Inferior parietal cortex (tissue), 1 donor: ENCODE results near the gene ADAMTS17.

ENCODE experiments used
- DNase-seq: peaks from one replicate; pipeline ENCODE4 v3.0.0-alpha.2; 2016; ENCODE audit errors: extremely low spot score

The ADAMTS17 gene

DNA sequence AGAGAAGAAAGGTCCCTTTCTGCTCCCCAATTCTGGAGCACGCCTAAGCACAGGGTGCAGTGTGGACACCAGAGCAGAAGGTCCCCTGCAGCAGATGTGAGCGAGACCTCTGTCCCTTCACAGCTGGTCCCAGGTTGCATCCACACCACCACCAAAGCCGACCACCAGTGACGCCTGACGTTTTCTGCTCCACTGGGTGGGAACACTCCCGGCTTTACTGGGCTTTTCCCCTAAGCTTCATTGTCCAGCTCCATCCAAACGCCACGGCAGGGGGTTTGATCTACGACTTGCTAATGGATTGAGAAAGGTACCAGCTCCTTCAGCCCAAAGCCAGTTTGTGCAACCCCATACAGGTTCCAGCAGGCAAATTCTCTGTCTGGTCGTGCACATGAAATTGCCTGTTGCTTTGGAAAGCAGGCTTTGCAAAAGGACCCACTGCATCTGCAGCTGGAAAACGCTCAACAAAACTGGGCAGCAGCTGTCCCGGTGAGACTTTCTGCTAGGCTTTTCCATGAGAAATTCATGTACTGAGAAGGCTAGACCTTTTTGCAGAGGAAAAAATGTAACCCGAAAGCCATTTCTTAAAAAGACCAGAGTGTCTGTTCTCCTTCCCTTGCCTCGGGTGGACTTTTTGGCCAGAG, 31.1 kb downstream of the ADAMTS17 start:
- no peak for DNase-seq

DNA sequence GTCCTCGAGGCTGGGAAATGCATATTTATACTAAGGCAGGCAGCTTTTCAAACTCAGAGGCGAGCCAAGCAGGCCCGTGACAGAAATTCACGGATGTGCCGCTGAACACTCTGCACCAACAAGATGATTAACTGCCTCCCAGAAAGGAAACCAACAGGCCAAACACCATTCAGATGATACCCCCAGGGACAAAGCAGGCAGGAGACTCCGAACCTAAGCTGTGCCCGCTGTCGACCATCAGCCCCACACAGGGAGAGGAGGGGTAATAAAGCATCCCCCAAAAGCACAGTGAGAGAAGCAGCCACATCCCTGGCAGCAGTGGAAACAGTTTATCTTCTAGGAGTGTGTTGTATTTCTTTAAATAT, 31.8 kb downstream of the ADAMTS17 start:
- no peak for DNase-seq

DNA sequence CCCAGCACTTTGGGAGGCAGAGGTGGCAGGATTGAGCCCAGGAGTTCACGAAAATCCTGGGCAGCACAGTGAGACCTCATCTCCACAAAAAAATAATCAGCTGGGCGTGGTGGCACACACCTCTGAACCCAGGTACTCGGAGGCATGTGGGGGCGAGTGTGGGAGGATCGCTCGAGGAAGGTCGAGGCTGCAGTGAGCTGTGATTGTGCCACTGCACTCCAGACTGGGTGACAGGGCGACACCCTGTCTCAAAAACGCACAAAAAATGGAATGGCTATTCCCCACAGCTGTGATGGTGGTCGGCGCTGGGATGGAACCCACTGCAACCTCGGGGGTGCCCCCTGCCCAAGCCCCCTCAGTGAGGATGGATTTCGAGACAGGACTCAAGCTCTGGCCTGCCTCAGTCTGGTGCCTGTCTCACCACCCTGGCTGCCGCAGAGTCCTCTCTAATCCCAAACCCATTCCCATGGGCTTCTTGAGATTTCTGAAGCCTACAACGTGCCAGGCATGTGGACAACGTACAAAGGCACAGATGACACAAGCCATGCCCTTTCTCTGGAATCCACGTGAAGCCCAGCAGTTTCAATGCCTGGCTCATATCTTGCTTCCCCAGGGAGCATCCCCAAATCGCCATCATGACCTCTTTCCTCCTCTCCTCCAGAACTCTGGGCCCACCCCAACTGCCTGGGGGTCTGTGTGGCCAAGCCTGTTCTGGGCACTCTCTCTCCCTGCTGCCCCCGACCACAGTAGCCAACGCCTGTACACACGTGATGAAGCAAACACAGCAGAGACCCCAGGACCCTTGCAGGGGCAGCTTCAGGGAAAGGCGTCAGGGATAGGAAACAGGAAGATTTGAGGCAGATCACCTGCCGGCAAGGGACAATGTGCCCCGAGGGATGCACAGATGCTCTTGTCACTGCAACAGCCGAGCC, 32.4 kb downstream of the ADAMTS17 start:
- DNase-seq = no peak

DNA sequence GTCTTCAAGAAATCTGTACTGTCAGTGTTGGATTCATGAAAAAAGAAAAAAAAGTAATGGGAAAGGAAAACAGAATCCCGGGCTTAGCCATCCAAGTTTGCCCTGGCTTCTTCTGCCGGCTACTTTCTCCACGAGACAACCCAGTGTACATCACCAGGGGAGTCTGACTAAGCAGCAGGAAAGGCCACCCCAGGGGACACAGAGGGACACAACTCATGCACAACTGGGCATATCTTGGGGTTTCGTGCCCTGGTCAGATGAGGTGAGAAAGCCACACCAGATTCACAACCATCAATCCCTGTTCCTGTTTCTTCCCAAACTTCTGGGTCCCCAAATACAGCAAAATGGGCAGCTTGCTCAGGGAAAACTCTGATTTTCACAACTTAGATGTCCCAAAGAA, 33.2 kb downstream of the ADAMTS17 start:
- DNase-seq = no peak

DNA sequence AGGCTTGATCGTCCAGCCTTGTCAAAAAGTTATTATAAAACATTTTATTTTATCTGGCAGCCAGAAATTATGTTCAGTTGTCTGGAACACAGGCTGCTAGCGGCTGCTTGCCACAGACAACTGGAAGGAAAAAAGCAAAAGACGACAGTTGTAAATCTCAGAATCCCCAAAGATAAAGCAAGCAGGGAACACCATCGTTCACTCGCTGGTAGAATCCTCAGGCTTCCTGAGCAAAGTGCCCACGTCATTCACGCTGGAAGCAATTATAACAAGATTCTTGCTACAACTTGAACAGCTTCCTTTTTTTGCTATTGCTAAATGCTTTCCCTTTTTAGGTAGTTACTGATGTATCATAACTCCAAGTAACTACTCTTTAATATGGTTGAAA, 33.6 kb downstream of the ADAMTS17 start:
- DNase-seq = peak; percentile 38

DNA sequence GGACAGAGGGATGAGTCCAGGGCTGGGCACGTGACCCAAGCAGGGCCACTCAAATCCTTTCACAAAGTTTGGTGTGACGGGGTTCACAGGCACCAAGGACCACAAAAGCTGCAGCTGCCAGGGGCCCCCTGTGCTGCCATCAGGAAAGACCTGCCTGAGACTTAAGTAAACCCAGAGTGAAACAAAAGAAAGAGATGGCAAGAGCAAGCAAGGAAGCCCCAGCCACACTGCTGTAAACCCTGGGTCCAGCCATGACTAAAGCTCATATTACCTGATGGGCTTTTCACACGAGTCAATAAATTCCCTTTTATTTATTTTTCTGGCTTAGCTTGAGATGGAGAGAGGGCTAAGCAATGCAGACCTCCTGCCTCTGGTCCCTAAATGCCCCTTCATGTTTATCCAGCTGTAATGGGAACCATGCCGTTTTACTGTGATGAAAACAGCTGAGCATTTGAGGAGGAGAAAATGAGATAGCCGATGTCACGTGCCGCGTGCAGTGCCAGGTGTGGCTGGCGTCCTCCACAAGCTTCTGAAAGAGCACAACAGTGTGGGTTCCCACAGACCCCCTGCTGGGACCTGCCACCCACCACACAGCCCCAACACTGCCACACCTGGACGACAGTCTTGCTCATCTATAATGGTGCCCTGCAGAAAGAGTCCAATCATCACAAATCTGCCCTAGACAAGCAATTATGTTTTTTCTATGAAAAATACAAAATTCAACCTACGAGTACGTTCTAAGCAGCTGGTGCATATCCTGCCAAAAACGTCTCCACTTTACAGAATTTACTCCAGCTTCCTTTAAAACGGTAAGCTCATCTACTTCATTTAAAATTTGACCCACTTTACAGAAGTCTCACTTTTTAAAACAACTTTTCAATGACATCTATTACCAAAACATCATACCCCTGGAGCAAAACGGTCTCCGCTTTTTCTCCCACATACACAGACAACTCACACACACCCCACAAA, 34.2 kb downstream of the ADAMTS17 start:
- DNase-seq = no peak

DNA sequence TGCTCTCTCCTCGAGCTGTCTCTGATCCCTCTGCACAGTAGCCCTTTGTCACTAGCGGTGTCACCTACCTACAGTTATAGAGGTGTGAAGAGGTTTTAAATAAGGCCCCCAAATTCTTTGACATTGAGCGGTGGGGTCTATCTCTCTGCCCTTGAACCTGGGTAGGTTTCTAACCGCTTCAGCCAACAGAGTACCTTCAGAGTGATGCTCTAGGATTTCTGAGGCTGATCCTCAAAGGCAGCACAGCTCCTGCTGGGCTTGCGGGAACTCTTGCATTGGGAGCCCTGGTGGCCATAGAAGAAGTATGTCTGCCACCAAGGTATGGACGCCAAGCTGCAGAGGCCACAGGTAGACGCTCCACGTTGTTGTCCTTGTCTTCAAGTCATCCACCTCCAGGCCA, 35.7 kb downstream of the ADAMTS17 start:
- DNase-seq = no peak

DNA sequence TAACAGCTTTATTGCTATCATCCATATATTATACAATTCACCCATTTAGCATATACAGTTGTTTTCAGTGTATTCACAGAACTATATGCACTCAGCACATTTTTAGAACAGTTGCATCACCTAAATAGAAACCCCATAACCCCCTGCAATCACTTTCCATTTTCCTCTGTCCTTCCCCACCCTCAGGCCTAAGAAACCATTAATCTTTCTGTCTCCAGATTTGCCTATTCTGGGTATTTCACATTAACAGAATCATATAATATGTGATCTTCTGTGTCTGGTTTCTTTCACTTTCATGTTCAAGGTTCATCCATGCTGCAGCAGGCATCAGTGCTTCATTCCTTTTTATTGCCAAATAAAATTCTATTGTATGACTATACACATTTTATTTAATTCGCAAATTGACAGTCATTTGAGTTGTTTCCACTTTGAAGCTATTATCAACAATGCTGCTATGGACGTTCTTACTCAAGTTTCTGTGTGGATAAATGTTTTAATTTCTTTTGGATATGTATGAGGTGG, 39.8 kb downstream of the ADAMTS17 start:
- DNase-seq = no peak

DNA sequence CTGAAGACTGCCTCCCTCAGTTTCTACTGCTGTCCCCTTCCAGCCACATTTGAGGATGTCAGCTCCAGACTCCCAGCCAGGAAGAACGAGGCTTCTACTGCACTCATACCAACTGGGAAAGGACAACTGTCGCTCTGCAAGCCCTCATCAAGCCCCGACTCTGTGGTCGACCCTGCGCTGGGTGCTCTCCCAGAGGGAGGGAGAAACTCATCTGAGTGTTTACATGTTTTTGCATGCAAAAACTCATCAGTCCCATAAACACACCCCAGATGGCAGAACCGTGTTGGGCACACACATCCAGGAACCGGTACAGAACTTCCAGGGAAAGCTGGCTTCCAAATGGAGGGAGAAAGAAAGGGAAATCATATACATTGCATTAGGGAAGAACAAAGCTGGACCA, 43.5 kb downstream of the ADAMTS17 start:
- DNase-seq = no peak

DNA sequence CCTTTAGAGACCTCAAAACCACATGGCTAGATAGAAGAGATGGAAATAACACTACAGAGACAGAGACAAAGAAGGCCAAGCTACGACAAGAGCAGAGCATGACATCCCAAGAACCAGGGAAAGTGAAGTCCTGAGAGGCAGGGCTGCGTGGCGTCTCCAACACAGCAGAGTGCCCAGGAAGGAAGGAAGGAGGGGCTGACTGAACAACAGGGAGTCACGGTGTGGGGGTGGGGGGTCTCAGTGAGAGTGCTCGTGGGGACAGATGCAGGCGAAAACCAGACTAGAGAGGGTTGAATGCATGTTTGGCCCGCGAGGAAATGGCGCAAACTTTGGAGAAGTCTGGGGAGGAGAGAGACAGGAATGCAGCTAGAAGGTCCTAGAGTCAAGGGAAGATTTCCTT, 44.0 kb downstream of the ADAMTS17 start:
- DNase-seq = no peak

DNA sequence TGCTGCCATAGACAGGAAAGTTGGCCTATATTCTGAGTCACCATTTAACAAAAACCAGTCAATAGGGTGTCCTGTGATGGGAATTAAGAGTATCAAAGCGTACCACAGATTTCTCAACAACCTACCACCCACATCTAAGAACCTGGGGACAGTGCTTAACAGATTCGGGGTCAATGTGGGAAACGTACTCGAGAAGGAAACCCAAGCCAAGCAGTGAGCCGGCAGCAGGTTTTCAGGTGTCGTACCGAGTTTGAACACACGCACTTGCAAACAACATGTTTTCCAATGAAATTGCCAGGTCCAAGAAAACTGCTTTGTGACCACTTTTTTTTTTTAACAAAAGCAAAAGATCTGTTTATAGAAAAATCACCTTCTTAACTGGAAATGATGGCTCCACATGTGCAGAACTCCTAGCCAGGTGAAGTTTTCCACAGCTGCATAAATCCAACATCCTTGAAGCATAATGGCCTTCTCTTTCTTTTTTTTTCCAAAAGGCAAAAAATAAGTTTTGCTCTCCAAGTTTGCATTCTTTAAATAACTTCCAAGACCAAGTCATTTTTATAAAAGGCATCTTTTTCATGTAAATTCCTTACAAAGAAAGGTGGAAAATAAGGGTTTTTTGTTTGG, 45.7 kb downstream of the ADAMTS17 start:
- no peak for DNase-seq

DNA sequence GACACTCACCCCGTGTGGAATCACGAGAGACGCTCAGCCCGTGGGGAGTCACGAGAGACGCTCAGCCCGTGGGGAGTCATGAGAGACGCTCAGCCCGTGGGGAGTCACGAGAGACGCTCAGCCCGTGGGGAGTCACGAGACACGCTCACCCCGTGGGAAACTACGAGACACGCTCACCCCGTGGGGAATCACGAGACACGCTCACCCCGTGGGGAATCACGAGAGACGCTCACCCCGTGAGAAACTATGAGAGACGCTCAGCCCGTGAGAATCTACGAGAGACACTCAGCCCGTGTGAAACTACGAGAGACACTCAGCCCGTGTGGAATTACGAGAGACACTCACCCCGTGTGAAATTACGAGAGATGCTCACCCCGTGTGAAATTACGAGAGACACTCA, 49.8 kb downstream of the ADAMTS17 start:
- DNase-seq = no peak

DNA sequence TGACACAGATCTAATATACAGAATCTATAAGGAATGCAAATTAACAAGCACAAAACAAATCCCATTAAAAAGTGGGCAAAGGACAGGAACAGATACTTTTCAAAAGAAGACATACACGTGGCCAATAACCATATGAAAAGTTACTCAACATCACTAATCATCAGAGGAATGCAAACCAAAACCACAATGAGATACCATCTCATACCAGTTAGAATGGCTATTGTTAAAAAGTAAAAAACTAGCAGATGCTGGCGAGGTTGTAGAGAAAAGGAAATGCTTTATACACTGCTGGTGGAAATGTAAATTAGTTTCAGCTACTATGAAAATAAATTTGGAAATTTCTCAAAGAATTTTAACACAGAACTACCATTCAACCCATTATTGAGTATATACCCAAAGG, 50.7 kb downstream of the ADAMTS17 start:
- no peak for DNase-seq

DNA sequence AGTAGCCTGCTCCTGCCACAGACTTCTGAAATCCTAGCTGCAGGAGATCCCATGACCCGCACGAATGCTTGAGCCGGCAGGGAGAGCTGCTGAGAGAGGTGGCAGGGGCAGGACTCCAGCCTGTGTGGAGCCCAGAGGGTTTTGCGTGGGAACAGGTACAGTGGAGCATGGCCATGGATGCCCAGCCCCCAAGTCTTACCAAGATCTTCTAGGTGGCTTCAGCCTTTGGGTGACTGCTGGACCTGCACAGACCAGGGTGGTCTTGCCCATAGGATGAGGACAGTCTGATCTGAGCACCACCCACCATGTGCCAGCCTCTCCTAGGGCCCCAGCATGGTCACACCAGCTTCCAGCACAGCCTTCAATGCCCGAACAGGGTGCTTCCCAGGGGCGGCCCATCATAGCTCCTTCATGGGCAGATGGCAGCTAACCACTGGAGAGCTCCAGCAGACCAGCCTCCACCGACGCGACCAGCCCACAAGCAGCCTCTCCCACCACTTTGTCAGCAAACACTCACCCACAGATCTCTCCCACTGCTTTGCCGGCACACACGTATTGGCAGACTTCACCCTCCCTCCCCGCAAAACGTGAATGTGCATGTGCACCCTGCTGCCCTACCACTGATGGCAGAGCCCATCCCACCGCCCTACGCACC, 56.0 kb downstream of the ADAMTS17 start:
- DNase-seq = no peak

DNA sequence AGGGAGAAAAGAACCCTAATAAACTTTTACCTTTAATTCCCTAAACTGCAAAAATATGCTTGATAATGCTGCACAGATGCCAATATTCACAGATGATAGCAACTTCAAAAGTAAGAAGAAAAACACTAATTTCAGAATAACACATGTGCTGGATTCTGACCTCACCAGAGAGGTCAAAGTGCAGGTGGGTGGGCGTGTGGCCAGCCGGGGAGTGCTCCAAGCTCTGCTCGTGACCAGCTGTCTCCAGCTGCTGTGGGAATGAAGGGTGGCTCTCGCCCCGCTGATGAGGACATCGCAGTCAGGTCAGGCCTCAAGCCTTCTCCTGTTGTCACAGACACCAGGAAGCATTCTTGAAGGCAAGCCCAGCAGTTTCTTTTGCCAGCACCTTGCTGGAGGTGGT, 57.1 kb downstream of the ADAMTS17 start:
- no peak for DNase-seq

DNA sequence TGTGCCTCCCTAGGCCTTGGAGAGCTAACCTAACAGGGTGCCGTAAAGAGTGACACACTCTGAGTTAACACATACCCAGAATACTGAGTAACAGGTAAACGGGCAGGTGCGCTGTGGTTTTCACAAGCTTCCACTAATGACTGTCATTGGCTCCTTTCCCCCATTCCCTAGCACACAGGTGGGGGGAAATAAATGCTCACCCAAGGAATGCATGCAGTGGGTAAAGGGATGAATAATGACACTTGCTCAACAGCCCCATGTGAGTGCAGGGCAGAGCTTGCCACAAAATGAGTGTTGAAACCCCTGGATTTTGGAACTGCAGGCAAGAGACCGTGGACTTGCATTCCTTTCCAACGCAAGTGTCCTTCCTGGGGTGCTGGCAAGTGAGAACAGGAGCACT, 57.6 kb downstream of the ADAMTS17 start:
- DNase-seq = no peak

DNA sequence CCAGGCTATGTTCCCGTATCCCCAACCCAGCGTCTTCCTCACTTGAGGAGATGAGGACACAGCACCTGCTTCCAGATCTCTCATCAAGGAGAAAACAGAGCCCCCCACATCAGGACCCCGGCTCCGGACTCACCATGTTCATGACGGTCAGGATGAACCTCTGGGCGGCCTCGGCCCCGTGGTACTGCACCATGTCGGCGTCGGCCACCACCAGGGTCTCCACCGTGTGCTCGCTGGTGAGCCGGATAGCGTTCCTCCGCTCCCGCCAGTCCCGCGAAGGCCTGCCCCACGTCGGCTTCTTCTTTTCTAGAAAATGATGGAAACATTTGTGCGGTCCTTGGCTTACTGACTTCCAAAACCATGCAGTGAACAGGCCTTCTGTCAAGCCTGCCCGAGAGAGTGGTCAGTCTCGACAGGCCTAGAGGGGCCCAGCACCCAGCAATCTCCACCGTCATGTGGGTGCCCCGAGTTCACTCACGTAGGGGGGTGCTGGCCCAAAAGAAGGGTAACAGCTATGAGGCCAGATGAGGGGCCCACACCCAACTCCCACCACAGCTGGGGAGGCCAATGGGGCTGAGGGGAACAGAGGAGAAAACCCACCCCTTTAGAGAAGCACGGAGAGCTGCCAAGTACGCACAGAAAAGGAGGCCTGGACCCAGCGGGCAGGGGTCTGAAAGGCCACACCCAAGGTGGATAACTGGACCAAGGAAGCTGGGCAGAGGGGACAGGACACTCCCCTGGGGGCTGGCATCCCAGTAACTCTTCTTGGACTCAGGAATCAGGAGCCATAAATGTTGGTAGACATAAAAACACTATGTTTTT, 60.5 kb downstream of the ADAMTS17 start:
- DNase-seq = no peak

DNA sequence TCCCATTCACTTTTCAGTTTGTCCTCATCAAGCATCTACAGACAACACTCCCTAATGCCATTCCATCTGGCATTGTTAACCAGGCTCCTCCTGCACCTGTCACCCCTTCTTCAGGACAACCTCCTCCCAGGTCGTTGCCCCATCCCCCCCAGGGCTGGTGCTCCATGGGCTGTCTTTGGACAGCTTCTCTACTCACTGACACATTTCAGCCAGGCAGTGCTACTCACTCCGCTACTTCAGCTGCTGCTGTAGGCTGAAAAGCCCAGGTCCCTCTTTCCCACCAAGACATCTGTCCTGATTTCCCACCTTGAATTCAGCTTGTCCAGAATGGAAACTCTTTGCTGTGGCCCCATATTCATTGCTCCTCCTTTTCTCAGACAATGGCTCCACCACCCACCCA, 61.9 kb downstream of the ADAMTS17 start:
- DNase-seq = no peak

DNA sequence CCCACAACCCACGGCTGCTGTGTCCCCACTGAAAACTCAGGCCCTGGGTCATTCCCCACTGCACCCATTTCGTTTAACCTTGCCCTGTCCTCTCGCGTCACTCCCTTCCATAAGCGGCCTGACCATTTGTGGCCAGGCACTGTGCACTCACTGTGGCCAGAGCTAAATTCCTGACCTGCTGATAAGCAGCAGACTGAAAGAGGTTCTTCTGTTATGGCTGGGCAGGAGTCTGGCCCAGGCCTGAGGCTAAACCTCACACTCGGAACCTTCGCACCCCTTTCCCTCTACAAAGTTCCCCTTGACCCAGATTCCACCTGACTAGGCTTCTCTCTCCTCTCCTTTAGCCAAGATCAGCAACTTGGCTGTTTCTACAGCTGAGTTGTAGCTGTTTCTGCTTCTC, 62.3 kb downstream of the ADAMTS17 start:
- no peak for DNase-seq
